GM18870 (cell line): ENCODE measurements around the gene SPC24.

Experiments used
- ATAC-seq: cut with Tn5 transposase; IDR thresholded peaks from one replicate; pipeline ENCODE4 v1.9.1; 2021; ENCODE audit warnings: moderate library complexity; ENCODE audit not compliant: unreplicated experiment

Gene SPC24, protein sequence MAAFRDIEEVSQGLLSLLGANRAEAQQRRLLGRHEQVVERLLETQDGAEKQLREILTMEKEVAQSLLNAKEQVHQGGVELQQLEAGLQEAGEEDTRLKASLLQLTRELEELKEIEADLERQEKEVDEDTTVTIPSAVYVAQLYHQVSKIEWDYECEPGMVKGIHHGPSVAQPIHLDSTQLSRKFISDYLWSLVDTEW

DNA sequence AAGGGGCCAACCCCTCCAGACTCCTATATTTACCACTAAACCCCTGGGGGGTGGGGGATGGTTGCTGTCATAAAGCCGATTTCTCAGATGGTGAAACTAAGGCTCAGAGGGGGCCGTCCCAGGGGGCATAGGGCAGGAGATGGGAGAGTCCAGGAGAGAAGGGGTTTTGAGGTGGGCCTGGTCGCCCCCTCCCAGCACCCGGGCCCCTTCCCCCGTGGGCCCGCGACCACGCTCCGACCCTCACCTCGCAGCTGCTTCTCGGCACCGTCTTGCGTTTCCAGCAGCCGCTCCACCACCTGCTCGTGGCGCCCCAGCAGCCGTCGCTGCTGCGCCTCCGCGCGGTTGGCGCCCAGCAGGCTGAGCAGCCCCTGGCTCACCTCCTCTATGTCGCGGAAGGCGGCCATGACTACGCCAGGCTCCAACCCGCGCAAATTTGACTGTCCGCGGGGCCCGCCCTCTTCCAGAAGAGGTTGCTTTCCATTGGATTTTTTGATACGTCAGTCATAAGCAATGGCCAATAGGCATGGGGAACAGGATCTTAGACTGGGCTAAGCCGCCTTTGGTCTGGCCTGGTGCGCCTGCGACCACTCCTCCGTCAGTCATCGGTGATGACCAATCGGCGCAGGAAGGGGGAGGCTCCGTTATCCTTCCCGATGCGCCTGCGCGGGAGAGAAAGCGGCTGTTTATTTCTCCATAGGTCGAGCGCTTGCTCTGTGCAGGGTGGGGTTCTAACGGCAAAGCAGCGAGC, at the start of gene SPC24:
Gene SPC24 (minus strand): TSS at position 410 of the 748 bp plus-strand sequence. CDS start 6 bp downstream, at position 404.
- ATAC-seq = peak; percentile 98

DNA sequence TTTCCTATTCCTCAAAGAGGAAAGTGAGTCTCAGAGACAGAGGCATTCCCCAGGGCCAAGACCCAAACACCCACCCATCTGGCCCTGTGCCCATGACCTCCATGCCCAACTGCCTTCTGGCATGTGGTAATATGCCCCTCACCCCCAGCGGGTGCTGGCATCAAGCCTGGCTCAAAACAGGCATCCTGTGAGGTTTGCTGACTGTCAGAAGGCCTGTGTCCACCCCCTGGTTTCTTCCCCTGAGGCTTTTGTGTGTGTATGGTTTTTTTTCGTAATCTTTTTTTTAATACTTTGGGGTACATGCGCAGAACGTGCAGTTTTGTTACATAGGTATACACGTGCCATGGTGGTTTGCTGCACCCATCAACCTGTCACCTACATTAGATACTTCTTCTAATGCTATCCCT, 49.4 kb upstream of the SPC24 start:
- ATAC-seq = no peak

DNA sequence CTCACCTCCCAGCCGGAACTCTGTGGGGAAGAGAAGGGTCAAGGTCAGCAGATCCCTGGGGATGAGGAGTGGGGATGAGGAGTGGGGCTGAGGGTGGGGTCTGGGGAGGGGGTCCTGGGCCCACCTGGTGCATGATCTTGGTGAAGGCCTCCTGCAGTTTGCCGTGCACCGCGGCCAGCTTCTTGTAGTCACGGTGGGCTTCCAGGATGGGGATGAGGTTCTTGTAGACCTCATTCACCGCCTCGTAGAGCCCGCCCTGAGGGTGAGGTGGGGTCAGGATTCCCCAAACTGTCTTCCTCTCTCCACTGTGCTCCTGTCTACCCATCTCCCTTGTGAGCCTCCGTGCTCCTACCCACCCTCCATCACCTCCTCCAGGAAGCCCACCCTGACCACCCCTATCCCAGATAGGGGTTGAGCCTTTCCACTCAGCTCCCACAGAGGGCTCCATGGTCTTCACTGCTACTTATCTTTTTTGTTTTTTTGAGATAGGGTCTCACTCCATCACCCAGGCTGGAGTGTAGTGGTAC, 48.6 kb upstream of the SPC24 start:
- ATAC-seq = no peak

DNA sequence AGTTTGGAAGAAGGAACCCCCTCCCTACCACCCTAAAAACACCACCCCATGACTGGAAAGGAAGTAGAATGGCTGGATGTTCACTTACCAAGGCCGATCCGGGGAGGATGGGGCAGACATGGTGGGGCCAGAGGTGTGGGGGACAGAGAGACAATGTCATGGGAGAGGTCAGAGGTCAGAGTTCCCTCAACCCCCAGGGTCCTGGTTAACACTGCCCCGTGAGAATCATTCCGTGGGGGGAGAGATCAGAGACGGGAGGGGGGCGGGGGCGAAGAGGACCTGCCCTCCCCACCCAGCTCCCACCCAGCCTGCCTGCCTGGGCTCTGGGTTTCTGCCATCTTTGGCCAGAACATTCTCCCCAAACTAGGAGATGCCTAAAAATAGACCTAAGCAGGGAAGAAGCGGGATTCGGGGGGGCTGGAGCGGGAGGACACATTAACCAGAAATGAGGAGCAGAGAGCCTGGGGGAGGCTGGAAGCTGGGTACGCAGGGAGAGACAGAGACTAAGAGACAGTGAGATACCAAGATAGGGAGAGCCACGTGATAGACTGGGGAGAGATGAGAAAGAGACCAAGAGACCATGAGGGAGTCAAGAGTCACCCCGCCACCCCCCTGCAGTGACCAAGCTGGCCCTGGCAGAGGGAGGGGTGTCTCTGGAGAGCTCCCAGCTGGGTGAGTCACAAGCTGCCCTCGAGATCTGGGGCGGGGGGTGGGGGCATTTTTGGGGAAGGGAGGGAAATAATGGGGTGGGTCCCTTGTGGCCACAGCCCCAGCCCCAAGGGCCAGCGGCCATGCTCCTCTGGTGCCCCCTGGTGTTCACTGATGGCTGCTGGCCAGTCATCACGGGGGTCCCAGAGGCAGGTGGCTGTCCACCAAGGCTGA, 47.9 kb upstream of the SPC24 start:
- ATAC-seq = no peak

DNA sequence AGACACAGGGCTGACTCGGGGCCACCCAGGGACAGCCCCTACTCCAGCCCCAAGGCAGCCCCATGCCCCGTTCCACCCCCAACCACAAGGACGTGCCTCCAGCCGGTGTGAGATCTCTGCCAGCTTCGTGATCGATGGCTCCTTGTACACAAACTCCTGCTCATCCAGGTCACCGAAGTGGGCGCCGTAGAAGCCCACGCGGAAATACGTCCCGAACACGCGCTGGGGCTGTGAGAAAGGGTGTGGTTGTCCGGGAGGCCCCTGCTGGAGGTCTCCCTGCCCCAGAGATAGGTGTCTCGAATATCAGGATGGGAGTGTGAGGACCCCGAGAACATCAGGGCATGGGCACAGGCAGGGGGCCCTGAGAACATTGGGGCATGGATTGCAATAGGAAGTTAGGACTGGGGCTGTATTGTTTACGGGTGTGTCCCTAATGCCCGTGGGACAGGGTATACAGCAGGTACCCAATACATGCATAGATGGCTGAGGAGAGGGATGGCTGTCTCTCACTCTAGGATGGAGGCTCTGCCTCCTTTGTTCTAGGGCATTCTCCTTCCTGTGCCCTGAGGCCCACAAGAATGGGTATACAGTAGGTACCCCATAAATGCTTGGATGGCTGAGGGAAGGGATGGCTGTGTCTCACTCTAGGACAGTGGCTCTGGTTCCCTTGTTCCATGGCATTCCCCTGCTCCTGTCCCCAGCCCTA, 47.1 kb upstream of the SPC24 start:
- no peak for ATAC-seq

DNA sequence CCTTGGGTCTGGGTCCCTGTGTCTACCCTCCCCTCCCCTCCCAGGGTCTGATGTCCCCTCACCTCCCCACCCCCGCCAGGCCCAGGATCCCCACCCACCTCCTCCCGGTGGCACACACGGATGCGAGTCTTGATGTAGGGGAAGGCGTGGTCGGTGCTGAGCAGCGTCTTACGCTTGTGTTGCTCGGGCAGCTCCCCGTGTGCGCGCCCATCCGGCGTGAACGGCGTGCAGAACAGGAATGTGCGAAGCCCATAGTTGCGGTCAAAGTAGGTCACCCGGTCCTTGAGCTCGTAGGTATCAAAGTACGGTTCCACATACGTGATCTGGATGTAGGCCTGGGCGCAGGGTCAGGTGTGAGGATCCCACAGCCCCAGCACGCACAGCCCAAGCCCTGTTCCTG, 46.2 kb upstream of the SPC24 start:
- ATAC-seq = no peak

DNA sequence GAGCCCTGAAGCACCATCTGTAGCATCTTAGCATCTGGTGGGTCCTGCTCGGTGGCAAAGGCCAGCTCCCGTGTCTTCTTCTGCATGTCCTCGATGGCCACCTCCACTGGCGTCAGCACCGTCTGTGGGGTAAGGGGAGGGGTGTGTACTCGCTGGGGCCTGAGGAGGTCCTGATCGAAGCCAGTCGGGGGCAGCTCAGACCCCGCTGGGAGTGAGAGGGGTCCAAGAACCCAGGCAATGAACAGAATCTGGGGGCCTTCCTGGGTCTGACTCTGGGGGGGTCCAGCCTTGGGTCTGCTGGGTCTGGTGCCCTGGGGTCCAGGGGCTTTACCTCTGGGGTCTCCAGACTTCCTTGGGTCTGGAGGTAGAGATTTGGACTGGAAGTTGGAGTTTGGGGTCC, 45.3 kb upstream of the SPC24 start:
- no peak for ATAC-seq

DNA sequence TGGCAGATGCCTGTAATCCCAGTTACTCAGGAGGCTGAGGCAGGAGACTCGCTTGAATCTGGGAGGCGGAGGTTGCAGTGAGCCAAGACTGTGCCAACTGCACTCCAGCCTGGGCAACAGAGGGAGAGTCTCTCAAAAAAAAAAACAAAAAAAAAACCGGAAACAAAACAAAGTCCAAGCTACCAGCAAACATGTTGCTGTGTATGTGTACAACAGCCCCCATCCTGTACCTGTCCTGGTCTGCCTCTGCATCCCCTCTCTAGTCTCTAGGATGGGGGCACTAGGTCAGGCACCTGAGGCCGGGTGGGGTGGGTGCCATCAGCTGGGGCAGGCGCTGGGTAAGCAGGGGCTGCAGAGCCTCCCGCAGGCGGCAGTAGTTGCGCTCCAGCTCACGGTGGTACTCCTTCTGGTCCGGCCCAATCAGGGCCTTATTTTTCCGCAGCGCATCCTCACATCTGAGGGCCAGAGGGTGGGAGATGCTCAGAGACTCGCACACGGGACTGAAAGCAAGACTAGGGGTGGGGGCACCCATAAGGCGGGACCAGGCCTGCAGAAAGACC, 44.5 kb upstream of the SPC24 start:
- no peak for ATAC-seq

DNA sequence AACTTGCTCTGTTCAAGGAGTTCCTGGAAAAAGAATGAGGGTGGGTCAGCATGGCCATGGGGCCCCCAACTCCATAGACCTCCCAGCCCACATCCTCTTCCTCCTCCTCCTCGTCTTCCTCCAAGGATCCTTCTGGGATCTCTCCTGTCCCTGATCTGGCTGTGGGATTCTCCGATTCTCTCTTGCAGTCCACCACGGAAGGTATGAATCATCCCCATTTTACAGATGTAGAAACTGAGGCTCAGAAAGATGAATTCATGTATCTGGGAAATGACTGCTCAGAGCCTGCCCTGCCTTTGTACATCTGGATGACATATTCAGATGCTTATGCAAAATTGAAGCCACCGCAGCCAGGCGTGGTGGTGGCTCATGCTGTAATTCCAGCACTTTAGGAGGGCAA, 43.9 kb upstream of the SPC24 start:
- no peak for ATAC-seq

DNA sequence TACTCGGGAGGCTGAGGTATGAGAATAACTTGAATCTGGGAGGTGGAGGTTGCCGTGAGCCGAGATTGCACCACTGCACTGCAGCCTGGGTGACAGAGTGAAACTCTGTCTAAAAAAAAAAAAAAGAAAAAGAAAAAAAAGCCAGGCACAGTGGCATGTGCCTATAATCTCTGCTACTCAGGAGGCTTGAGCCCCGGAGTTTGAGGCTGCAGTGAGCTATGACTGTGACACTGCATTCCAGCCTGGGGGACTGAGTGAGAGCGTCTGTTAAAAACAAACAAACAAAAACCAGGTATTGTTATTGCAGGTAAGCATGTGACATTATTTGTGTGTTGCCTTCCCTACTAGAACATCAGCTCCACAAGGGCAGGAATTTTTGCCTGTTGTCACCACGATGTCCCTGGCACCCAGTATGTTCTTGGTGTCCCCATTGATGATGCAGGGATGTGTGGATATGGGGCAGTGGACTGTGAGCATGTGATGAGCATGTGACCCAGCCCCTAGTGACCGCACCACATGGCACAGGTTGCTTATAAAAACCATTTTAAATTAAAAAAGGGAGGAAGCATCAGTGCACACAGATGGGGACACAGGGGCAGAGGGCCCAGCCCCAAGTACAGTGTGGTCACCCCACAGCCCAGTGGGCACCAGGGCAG, 43.3 kb upstream of the SPC24 start:
- no peak for ATAC-seq

DNA sequence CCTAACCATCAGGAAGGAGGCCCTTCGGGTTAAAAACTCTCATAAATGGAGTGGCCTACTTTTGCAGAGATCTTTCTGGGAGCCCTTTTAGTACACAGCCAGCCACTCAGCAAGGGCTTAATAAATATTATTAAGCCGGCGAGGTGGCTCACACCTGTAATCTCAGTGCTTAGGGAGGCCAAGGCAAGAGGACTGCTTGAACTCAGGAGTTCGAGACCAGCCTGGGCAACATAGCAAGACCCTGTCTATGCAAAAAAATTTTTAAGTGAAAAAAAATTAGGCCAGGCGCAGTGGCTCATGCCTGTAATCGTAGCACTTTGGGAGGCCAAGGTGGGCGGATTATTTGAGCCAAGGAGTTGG, 42.6 kb upstream of the SPC24 start:
- no peak for ATAC-seq

DNA sequence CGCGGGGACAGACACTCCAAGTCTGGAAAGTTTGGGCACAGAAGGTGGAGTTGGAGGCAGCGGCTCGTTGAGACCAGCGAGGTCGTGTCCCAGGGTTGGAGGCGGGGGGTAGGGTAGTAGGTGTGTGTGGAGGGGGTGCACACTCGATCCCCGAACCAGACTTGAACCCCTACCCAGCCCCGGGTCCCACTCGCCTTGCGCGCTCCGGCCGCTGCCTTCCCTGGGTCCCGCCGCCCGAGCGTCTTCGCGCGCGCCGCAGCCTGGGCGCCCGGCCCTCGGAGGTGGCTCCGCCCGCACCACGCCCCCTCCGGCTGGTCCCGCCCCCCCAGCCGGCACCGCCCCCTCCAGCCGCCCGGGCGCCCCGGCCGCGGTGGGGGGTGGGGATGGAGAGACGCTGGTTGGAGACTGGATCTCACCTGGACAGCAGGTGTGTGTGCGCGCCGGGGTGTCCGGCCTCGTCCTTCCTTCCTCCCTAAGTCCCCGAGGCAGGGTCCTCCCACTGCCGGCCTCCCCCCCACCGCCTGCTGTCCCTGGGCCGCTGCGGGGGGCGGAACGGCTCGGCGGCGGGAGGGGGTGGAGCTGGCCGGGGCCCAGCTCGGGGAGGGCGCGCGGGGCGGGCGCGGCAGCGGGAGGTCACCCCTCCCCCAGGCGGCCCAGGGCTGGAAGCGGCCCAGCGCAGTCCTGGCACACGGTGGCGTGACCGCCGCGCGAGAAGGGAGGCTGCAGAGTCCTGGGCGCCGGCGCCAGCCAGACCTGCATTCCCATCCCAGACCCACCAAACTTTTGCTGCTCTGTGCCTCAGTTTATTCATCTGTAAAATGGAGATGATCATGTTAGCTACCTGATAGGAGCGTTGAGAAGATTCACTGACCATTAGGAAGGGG, 42.0 kb upstream of the SPC24 start, which contains the start of gene KANK2:
Gene KANK2 (minus strand): TSS at position 255 of the 884 bp plus-strand sequence. CDS start 3,034 bp downstream, outside the sequence.
- no peak for ATAC-seq

DNA sequence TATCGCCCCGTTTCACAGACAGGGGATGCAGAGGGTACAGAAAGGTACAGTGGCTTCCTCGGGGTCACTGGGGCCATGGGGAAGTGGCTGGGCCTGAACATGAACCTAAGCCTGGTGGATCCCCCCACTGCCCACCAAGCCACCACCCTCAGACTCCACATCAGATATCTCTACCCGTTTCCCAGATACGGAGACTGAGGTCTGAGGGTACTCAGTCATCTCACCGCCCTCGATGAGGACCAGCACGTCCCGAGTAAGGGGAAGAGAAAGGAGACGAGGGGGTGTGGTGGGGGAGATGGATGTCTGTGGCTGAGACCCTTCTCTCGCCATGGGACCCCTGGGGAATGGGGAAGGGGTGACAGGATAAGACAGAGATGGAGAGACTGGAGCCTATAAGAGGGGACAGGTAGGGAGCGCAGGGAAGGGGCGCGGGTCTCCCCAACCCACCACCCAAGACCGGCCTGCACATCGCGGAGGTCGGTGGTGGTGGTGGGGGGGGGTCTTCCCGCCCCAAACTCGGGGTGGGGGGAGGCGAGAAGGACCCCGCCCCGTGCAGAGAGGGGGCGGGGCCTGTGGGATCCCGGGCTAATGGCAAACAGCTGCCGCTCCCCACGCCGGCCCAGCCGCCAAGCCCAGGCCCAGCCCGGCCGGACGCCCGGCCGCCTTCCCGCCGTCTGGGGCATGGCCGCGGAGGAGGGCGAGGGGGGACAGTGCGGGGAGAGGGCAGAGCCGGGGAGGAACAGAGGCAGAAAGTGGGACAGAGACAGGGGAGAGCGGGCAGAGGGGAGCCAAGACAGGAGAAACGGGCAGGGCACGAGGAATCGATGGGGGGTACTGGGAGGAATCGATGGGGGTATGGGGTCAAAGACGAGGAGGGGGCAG, 41.1 kb upstream of the SPC24 start:
- no peak for ATAC-seq

DNA sequence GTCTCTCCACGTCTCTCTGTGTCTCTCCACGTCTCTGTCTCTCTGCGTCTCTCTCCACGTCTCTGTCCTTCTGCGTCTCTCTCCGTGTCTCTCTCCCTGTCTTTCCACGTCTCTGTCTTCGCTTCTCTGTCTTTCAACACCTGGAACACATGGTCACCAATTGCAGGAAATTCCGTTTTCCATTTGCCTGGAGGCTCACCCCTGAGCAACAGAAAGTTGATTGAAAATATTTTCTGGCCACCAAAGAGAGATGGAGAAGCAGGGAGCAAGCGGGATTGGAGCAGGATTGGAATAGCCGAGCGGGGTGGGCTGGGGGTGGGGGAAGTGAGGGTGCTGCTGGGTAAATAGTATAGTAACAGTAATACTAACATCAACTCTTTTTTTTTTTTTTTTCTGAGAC, 40.1 kb upstream of the SPC24 start:
- ATAC-seq = no peak

DNA sequence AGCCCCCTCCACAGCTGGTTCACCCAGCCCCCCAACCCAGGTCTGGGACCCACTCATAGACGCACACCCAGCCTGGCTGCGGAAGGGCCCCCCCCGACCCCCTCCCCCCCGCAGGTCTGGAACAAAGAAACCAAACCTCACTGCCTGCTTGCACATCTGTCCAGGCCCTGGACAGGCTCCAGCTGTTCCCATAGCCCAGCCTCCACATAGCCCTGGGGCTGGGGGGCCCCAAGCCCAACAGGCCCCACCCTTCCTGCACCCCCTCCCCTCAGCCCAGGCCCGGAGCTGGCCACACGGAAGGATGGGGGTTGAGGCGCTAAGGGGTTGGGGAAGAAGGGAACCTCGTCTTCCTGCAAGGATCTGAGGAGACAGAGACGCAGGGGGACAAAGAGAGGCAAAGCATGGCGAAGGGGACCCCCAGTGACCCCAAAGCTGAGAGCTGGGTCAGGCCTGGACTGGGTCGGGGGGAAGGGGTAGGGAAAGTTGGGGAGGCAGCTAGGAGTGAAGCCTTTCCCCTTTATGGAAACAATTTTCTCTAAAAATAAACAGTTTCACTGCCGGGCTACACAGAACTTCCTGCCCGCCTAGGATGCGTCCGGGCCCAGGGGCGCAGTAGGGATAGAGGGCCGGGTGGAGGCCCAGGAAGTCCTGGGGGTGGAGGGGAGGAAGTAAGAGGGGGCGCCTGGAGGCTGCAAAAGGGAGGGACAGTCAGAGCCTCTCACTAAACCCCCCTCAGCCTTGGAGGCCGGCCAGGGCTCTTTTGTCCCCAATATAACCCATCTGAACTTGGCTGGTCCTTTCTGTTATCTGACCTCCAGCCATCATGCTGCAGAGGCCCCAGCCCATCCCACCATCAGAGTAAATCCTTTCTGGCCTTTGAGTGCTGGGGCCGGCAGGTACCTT, 39.3 kb upstream of the SPC24 start:
- no peak for ATAC-seq

DNA sequence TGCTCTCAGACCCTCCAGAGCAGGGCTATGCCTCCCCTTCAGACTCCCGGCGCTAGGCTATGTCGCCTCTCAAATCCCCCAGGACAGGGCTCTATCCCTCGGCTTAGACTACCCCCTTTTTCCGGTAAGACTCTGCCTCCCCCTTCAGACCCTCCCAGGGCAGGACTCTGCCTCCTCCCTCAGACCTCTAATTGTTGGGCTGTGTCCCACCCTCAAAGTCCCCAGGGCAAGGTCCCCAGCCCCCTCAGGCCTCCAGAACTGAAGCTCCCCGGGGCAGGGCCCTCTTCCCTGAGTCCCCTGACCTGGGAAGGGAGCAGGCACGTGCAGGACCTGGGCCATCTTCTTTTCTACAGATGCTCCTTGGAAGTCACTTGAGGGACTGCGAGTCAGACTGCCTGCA, 38.6 kb upstream of the SPC24 start:
- no peak for ATAC-seq
